ENCODE results near the gene AUTS2.

AUTS2 gene

DNA sequence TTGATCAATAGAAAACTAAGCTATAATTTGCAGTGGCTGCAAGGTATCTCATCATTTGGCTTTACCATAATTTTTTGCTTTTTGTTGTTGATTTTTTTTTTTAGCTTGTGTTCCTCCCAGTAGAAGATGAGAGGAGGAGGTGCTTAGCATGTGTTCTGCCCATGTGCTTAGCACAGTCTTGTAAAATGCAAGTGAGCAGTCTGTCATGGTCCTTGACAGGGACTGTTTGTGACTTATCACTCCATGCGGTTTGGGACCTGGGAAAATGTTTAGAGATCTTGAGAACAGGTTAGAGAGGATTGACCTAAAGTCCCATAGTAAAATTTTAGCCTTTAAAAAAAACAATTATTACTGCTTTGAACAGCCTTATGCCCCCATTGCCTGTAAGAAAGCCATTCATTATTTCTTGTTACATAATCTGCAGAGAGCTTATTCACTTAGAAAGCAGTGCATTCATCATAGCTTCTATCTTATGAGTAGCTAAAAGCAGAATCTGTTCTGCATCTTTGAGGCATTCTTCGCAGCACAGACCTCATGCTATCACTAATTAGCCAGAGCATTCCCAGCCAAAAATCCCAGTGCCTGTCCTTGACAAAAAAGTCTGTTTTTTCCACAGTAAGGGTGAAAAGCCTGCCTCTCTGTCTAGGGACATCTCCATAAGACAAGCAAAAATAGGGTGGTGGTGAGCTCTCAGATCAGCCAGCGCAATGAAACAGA, 784.9 kb downstream of the AUTS2 start:
- H3K4me1 ChIP-seq (ENCODE audit: insufficient read depth, low read length), result no peaks in the 10 kb centered on the region
- H3K27me3 ChIP-seq (ENCODE audit: insufficient read depth, low read length), result no peaks in the 10 kb centered on the region
- 93% methylated on average over 3 of the region's 3 CpGs for WGBS
- no peak overlapping the region for H3K4me3 ChIP-seq (ENCODE audit: low read length)
- no peaks in the 10 kb centered on the region for H3K9me3 ChIP-seq (ENCODE audit: insufficient read depth, low read depth, low read length)
- H3K27ac ChIP-seq (ENCODE audit: low read depth, low read length), result no peak overlapping the region
- no peaks in the 10 kb centered on the region for H3K36me3 ChIP-seq (ENCODE audit: insufficient read depth, low read length)
- H3K9ac ChIP-seq (ENCODE audit: low read depth, low read length), result no peak overlapping the region

DNA sequence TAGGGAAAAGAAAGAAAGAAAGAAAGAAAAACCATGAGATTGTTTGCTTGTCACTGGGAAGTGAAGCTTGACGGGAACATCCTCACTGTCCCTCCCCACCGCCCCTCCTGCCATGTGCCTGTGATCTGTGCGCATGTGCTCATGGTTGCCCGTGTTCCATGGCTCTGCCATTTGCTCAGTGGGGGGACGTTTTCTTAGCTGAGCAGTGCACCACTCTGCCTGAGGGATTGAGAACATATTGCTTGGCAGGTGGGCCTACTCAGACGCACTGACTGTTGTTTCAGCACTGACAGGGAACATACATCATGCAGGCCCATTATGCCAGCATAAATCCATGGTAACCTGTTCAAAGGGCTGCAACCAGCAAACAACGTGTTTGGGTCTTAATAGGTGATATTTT, 785.7 kb downstream of the AUTS2 start:
- no peak overlapping the region for H3K9ac ChIP-seq (ENCODE audit: low read depth, low read length)
- no peaks in the 10 kb centered on the region for H3K36me3 ChIP-seq (ENCODE audit: insufficient read depth, low read length)
- no peaks in the 10 kb centered on the region for H3K4me1 ChIP-seq (ENCODE audit: insufficient read depth, low read length)
- no peak overlapping the region for H3K27ac ChIP-seq (ENCODE audit: low read depth, low read length)
- H3K4me3 ChIP-seq (ENCODE audit: low read length), result no peak overlapping the region
- H3K9me3 ChIP-seq (ENCODE audit: insufficient read depth, low read depth, low read length), result no peaks in the 10 kb centered on the region
- no peaks in the 10 kb centered on the region for H3K27me3 ChIP-seq (ENCODE audit: insufficient read depth, low read length)
- 91% methylated on average over 7 of the region's 7 CpGs for WGBS

DNA sequence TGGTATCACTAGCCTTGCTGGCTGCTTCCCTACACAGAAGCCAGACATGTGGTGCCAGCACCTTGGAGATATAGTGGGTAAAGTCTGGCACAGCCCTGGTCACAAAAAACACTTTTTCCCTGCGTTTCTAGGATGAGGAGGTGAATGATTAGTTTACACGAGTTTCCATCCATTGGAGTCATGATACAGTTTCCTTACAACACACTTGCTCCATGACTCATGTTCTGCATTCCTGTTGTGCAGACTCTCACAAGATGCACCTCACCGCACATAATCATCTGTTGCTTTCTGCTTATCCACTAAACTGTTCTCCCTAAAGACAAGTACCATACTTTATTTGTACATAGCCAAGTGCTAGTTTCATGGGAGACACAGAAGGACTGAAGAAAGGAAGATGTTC, 786.6 kb downstream of the AUTS2 start:
- Histone ChIP-seq H3K27me3 (ENCODE audit: insufficient read depth, low read length) (no peaks in the 10 kb centered on the region), H3K9ac (ENCODE audit: low read depth, low read length) (no peak overlapping the region), H3K27ac (ENCODE audit: low read depth, low read length) (no peak overlapping the region), H3K4me3 (ENCODE audit: low read length) (no peak overlapping the region), H3K4me1 (ENCODE audit: insufficient read depth, low read length) (no peaks in the 10 kb centered on the region), H3K9me3 (ENCODE audit: insufficient read depth, low read depth, low read length) (no peaks in the 10 kb centered on the region), H3K36me3 (ENCODE audit: insufficient read depth, low read length) (no peaks in the 10 kb centered on the region)
- WGBS, result 83% methylated on average over 3 of the region's 3 CpGs

DNA sequence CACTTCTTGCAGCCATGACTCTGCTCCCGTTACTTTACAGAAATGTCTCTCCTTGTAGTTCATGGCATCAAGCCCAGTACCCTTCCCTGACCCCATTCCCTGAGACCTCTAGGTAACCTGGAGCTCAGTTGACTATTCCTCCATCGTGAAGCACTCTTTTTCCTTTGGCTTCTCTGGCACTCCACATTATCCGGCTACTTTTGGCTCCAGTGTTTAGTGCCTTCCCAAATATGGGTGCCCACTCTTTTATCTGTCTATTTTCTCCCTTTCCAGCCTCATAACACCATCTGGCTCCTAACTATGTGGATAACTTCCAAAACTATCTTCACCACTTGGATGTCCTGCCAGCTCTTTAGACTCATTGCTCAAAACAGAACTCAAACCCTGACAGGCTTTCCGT, 788.9 kb downstream of the AUTS2 start:
- H3K27me3 ChIP-seq (ENCODE audit: insufficient read depth, low read length), result no peaks in the 10 kb centered on the region
- WGBS, result 92% methylated on average over 4 of the region's 4 CpGs

DNA sequence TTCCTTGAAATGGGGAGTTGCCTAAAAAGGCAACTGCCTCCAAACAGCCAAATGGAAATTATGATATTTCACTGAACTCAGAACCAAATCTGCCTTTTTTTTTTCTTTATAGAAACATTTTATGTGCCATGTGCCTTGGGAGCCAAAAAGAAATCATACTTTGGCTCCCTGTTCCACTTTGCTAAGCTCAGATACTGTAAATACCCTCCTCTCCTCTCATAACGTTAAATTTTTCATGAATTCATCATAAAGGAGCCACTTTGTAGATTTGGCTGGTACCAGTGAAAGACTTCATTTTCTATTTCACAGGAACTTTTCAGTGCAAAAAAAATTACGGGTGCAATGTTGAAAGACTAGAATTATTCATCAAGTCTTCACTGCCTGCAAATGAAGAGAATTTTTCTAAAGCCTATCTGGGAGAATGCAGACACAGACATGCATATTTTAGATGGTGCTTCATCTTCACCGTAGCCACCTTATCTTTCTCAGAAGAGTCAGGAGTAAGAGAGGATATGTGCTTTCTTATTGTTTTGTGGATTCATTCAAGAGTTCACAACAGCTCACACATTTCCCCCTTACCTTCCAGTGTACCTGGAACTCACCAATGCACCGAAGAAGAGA, 791.4 kb downstream of the AUTS2 start:
- H3K36me3 ChIP-seq (ENCODE audit: insufficient read depth, low read length), result no peaks in the 10 kb centered on the region
- H3K4me3 ChIP-seq (ENCODE audit: low read length), result no peak overlapping the region
- no peak overlapping the region for H3K27ac ChIP-seq (ENCODE audit: low read depth, low read length)
- peaks cover 21% of the 10 kb centered on the region for H3K4me1 ChIP-seq (ENCODE audit: insufficient read depth, low read length)
- 91% methylated on average over 4 of the region's 4 CpGs for WGBS
- no peaks in the 10 kb centered on the region for H3K27me3 ChIP-seq (ENCODE audit: insufficient read depth, low read length)
- no peaks in the 10 kb centered on the region for H3K9me3 ChIP-seq (ENCODE audit: insufficient read depth, low read depth, low read length)
- H3K9ac ChIP-seq (ENCODE audit: low read depth, low read length), result no peak overlapping the region

More for the DNA sequence above, 788.9 kb downstream of the AUTS2 start:
- H3K9me3 ChIP-seq (ENCODE audit: insufficient read depth, low read depth, low read length), result no peaks in the 10 kb centered on the region
- H3K4me3 ChIP-seq (ENCODE audit: low read length), result no peak overlapping the region
- H3K36me3 ChIP-seq (ENCODE audit: insufficient read depth, low read length), result no peaks in the 10 kb centered on the region
- H3K4me1 ChIP-seq (ENCODE audit: insufficient read depth, low read length), result peaks cover 8% of the 10 kb centered on the region; the same call in 1 of the 2 replicates
- no peak overlapping the region for H3K27ac ChIP-seq (ENCODE audit: low read depth, low read length)
- no peak overlapping the region for H3K9ac ChIP-seq (ENCODE audit: low read depth, low read length)

DNA sequence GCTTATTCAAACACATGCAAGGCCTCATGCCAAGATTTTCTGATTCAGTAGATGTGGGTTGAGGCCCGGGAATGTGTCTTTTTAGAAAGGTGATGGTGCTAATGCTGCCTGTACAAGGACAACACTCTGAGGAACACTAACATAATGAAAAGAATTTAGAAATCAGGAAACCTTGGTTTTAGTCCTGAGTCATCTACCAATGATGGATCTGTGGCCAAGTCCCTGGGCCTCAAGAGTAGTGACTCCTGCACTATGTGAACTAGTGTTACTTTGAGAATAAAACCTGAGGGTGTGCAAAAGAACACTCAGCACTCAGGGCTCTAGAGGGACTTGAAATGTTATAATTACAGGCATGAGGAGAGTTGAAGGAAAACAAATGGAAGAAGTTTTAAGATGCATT, 792.0 kb downstream of the AUTS2 start:
- 90% methylated on average over 1 of the region's 1 CpG for WGBS

DNA sequence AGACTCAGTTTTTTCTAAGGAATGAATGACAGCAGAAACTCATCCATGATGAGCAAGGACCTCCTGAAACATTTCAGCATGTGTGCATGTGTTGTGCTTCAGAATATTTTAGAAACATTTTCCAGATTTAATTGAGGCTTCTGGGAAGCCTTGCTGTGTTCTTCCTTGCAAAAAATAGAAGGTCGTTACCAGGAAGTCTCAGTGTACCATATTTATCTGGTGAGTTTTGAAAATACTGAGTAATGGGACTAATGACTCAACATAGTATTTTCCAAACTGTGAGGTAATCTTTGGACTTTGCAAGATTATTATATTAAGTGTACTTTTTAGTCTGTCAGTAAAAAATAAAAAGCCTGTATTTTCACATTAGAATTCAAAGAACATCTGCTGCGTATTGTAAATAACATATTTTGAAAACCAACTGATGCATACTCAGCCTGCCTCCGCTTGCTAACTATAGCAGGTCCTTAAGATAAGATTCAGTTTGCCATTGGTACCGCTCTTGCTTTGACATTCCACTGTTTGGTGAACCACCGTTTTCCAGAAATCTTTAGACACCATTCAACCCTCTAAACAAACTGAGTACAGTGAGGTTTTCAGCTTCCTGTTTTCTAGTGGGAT, 794.1 kb downstream of the AUTS2 start:
- Histone ChIP-seq H3K9ac (ENCODE audit: low read depth, low read length) (no peak overlapping the region), H3K4me3 (ENCODE audit: low read length) (no peak overlapping the region), H3K36me3 (ENCODE audit: insufficient read depth, low read length) (no peaks in the 10 kb centered on the region), H3K27ac (ENCODE audit: low read depth, low read length) (no peak overlapping the region), H3K4me1 (ENCODE audit: insufficient read depth, low read length) (peaks cover 21% of the 10 kb centered on the region), H3K9me3 (ENCODE audit: insufficient read depth, low read depth, low read length) (no peaks in the 10 kb centered on the region), H3K27me3 (ENCODE audit: insufficient read depth, low read length) (no peaks in the 10 kb centered on the region)
- 86% methylated on average over 5 of the region's 5 CpGs for WGBS

More for the DNA sequence above, 792.0 kb downstream of the AUTS2 start:
- H3K4me1 ChIP-seq (ENCODE audit: insufficient read depth, low read length), result peaks cover 21% of the 10 kb centered on the region
- no peak overlapping the region for H3K9ac ChIP-seq (ENCODE audit: low read depth, low read length)
- H3K9me3 ChIP-seq (ENCODE audit: insufficient read depth, low read depth, low read length), result no peaks in the 10 kb centered on the region
- no peak overlapping the region for H3K27ac ChIP-seq (ENCODE audit: low read depth, low read length)
- no peaks in the 10 kb centered on the region for H3K36me3 ChIP-seq (ENCODE audit: insufficient read depth, low read length)
- no peak overlapping the region for H3K4me3 ChIP-seq (ENCODE audit: low read length)
- no peaks in the 10 kb centered on the region for H3K27me3 ChIP-seq (ENCODE audit: insufficient read depth, low read length)

DNA sequence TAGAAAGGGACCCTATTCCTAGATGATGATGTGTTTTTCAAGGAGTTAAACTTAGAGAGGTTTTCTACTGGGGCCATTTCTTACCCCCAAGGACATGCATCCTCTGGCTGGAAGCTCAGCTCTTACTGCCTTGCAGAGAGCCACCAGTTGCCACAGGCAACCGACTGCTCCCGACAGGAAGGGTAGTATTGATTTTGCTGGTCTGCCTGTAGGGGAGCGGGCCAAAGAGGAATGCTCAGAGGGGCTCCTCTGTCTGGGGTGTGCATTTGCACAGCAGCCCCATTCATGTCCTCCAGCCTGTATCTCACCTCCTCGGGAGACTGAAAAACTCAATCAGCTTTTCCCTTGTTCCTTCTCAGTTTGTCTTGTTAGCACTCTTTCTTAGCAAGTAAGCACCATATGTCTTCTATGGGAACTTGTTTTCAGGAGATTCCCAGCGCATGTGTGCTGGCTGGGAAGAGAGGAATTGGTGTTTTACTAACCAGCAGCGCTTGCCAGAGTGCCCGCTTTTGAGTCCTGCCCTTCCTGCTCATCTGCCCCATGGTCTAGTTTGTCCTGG, 794.7 kb downstream of the AUTS2 start:
- H3K9me3 ChIP-seq (ENCODE audit: insufficient read depth, low read depth, low read length), result no peaks in the 10 kb centered on the region
- H3K27ac ChIP-seq (ENCODE audit: low read depth, low read length), result no peak overlapping the region
- WGBS, result 58% methylated on average over 7 of the region's 7 CpGs
- H3K4me3 ChIP-seq (ENCODE audit: low read length), result no peak overlapping the region
- no peaks in the 10 kb centered on the region for H3K36me3 ChIP-seq (ENCODE audit: insufficient read depth, low read length)
- peaks cover 21% of the 10 kb centered on the region for H3K4me1 ChIP-seq (ENCODE audit: insufficient read depth, low read length)
- no peaks in the 10 kb centered on the region for H3K27me3 ChIP-seq (ENCODE audit: insufficient read depth, low read length)
- H3K9ac ChIP-seq (ENCODE audit: low read depth, low read length), result no peak overlapping the region

DNA sequence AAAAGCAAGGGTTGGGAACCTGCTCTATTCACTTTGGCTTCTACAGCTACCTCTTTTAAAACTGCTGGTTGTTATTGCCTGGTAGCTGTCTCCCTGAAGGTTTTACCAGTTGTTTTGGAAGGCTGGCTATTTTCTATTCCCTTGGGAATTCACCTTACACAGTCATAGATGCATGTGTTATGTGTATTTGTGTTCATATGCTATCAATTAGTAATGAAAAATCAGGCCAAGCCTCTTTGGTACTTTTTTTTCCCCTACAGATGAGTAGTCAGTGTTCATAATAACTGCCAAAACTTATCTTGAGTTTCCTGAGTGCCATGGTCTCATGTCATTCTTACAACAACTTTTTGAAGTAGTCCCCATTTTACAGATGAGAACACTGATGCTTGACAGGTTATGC, 795.7 kb downstream of the AUTS2 start:
- H3K36me3 ChIP-seq (ENCODE audit: insufficient read depth, low read length), result no peaks in the 10 kb centered on the region

DNA sequence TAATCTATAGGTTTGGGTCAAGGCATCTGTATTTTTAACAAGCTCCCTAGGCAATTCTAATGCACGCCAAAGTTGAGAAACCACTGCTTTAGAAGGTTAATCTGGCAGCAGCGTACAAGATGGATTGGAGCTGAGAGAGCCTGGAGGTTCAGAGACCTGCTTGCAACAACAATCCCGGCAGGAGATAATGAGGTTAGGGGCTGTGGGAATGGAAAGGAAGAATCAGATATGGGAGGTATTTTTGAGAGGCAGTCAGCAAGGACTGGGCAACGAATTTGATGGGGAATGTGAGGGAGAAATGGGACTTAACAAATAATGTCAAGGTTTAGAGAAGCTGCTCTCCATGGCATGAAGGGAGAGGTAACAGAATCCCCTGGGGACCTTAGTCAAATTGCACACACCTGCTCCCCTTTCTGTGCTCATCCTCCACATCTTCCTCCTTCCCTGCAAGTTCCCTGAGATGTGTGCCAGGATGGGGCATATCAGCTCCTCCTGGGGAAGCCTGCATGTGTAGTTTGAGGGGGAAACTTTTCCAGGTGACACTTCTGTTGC, 802.6 kb downstream of the AUTS2 start:
- Histone ChIP-seq H3K27ac (ENCODE audit: low read depth, low read length) (no peak overlapping the region), H3K27me3 (ENCODE audit: insufficient read depth, low read length) (no peaks in the 10 kb centered on the region), H3K4me3 (ENCODE audit: low read length) (no peak overlapping the region), H3K4me1 (ENCODE audit: insufficient read depth, low read length) (no peaks in the 10 kb centered on the region; the same call in 1 of the 2 replicates), H3K36me3 (ENCODE audit: insufficient read depth, low read length) (no peaks in the 10 kb centered on the region), H3K9ac (ENCODE audit: low read depth, low read length) (no peak overlapping the region), H3K9me3 (ENCODE audit: insufficient read depth, low read depth, low read length) (no peaks in the 10 kb centered on the region)
- 90% methylated on average over 4 of the region's 4 CpGs for WGBS

More for the DNA sequence above, 795.7 kb downstream of the AUTS2 start:
- H3K27me3 ChIP-seq (ENCODE audit: insufficient read depth, low read length), result no peaks in the 10 kb centered on the region
- H3K4me3 ChIP-seq (ENCODE audit: low read length), result no peak overlapping the region
- no peaks in the 10 kb centered on the region for H3K9me3 ChIP-seq (ENCODE audit: insufficient read depth, low read depth, low read length)
- H3K4me1 ChIP-seq (ENCODE audit: insufficient read depth, low read length), result peaks cover 21% of the 10 kb centered on the region
- no peak overlapping the region for H3K9ac ChIP-seq (ENCODE audit: low read depth, low read length)
- H3K27ac ChIP-seq (ENCODE audit: low read depth, low read length), result no peak overlapping the region

DNA sequence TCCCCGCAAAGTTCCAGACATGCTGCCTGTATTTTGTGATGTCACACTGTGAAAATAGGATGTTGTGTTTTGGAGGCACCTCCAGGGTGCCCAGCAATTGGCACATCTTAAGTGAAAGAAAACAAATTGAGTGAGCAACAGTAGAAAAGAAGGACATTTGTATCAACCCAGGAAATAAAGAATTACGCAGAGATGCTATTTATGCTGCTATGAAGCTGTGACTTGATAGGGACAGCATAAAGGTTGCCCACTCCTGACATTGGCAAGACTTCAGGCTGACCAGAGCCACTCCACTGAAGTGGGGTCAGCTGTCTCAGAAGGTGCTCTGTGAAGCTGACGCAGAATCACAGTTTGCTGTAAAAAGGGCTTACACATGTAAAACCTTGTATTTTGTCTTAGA, 803.8 kb downstream of the AUTS2 start:
- Histone ChIP-seq H3K36me3 (ENCODE audit: insufficient read depth, low read length) (no peaks in the 10 kb centered on the region), H3K27ac (ENCODE audit: low read depth, low read length) (no peak overlapping the region), H3K9me3 (ENCODE audit: insufficient read depth, low read depth, low read length) (no peaks in the 10 kb centered on the region), H3K27me3 (ENCODE audit: insufficient read depth, low read length) (no peaks in the 10 kb centered on the region), H3K4me1 (ENCODE audit: insufficient read depth, low read length) (no peaks in the 10 kb centered on the region; the same call in 1 of the 2 replicates), H3K4me3 (ENCODE audit: low read length) (no peak overlapping the region), H3K9ac (ENCODE audit: low read depth, low read length) (no peak overlapping the region)
- 96% methylated on average over 3 of the region's 3 CpGs for WGBS
